ENCODE results near the gene CBX6.
A peak's percentile ranks its signal among the peaks of the same experiment; 100 is the strongest.
"Not testable (repeated sequence)": the region's sequence is repeated elsewhere in the genome, so short reads cannot be mapped to it uniquely, and the experiment has no call there.

The CBX6 gene

DNA sequence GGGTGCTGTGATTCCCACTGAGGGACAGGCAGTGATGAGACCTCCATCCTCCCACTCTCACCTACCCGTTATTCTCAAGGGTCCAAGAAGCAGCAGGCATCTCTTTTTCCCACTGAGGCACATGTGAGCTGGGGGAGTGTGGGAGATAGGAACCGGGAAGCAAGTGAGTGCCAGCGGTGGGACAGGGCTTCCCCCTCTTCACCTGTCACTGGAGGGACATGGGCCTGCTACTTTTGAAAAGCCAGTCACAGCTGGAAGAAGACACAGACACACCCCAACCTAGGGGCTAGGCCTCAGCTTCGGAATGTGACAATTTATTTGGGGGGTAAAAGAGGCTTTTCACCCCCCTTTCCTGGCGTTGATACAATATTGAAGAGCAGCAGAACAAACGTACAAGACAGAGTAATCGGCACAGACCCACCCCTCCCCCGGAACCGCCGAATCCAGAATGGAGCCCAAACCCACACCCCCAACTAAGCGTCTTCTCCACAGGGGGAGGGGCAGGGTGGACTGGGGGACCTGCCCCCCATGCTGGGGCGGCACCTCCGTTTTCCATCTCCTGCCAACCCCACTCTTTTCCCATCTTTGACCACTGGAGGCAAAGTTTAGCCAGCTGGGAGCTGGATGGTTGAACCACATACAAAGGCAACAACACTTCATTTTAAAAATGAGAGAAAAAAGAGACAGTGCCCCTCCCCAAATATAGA, 10.7 kb downstream of the CBX6 start:
- no peak for DNase-seq

GRCh38 chr22:38860283-38861169, 11.5 kb downstream of the CBX6 start:
- no peak for DNase-seq

GRCh38 chr22:38859581-38860282, 12.3 kb downstream of the CBX6 start:
- no peak for DNase-seq

DNA sequence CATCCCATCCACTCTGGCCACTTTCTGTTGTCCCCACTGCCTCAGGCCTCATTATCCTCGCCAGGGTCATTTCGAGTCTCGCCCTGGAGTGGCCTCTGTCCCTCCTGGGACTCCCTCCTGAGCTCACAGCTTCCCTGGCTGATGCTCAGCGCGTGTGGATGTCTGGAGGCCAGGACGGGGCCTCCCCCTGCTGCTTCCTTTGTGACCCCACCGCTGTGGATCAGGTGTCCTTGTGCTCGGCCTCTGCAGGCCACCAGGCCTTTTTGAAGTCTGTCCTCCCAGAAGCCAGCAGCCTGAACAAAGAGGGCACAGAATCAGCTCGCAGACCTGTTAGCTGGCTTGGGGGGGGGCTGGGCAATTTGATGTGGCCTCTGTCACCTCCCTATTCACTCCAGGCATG, 13.5 kb downstream of the CBX6 start:
- no peak for DNase-seq

DNA sequence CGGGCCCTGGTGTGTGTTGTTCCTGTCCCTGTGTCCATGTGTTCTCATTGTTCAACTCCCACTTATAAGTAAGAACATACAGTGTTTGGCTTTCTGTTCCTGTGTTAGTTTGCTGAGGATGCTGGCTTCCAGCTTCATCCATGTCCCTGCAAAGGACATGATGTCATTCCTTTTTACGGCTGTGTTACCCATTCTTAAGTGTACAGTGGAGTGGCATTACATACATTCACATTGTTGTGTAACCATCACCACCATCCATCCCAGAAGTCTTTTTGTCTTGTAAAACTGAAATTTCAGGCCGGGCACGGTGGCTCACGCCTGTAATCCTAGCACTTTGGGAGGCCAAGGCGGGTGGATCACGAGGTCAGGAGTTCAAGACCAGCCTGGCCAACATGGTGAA, 17.5 kb downstream of the CBX6 start:
- not testable (repeated sequence) for DNase-seq

DNA sequence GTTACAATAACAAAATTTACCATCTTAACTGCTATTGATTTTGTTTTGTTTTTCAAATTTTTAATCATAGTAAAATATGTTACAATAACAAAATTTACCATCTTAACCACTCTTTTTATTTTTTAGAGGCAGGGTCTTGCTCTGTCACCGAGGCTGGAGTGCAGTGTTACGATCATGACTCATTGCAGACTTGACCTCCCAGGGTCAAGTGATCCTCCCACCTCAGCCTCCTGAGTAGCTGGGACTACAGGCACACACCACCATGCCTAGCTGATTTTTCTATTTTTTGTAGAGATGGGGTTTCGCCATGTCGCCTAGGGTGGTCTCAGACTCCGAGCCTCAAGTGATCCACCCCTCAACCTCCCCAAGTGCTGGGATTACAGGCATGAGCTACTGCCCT, 18.1 kb downstream of the CBX6 start:
- not testable (repeated sequence) for DNase-seq

GRCh38 chr22:38853196-38853651, 18.8 kb downstream of the CBX6 start:
- DNase-seq, result no peak

- no peak for DNase-seq
Observed at GRCh38 chr22:38852522-38852921, 19.5 kb downstream of the CBX6 start.

DNA sequence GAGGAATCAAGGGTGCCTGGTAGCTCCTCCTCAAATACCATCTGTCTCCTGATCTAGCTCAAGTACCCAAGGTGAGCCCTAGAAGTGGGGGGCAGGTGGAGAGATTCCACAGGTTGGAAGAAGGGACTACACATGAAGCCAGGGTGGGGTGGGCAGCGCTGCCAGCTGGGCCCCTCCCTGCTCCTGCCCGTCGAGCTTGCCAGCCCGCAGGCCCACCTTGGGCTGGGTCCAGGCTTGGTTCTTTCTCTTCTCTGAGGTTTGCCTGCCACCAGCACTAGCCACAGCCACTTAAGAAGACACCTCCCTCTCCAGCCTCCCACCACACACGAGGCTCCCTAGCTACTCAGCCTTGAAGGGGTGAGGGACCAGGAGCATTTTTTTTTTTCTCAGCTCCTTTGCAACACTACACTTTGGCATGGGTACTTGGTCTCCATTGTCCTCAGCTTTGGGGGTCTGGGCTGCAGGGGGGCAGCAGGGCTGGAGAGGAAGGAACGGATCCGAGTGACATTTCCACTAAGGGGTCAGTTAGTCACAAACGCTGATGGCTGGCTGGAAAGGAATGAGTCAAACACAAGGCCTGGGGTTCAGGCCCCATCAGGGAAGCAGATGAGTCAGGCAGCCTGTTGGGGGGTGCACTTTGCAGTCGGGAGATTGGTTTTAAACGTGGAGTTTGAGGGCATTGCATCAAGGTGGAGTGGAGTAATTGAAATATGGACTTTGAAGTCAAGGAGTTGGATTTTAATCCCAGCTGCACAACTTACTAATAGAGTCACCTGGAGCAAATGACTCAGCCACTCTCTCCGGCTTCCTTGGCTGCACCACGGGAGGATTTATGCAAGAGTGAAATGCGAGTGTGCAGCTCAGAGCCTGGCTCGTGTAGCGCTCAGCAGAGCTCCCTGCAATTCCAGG, 20.8 kb downstream of the CBX6 start:
- DNase-seq, result no peak

DNA sequence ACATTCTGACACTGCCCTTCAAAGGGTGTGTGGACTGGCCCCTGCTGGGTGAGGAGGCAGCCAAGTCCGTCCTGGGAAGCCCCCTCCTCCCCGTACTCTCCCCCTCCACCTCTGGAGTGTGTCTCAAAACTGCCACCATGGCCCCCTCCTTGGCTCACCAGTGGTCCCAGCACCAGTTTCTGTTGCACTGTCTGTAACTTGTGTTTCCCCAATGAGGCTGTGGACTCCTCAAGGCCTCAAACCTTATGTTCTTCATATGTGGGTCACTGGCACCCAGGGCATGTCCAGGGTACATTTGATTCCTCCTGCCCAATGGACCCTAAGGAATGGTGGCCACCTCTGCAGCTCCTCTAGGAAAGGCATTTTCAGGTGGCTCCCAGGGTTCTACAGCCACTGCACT, 21.6 kb downstream of the CBX6 start:
- no peak for DNase-seq

DNA sequence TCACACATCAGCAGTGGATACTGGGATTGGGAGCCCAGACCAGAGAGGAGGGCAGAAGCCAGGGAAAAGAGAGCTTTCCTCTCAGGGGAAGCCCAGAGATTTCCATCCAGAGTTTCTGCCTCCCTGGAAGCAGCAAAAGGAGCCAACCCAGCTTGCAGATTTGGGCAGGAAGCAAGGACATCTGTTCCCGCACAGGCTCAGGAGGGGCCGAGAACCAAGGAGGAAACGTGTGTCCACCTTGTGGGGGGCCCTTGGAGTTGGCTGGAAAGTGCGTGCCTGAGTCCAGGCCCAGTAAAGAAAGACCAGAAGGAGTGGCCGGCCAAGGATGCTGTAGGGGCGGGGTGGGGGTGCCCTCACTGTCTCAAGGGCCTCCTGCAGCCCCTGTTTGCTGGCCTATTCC, 22.2 kb downstream of the CBX6 start:
- no peak for DNase-seq

- no peak for DNase-seq
Observed at GRCh38 chr22:38846412-38846811, 25.6 kb downstream of the CBX6 start.

GRCh38 chr22:38845004-38845740, 26.8 kb downstream of the CBX6 start:
- no peak for DNase-seq

DNA sequence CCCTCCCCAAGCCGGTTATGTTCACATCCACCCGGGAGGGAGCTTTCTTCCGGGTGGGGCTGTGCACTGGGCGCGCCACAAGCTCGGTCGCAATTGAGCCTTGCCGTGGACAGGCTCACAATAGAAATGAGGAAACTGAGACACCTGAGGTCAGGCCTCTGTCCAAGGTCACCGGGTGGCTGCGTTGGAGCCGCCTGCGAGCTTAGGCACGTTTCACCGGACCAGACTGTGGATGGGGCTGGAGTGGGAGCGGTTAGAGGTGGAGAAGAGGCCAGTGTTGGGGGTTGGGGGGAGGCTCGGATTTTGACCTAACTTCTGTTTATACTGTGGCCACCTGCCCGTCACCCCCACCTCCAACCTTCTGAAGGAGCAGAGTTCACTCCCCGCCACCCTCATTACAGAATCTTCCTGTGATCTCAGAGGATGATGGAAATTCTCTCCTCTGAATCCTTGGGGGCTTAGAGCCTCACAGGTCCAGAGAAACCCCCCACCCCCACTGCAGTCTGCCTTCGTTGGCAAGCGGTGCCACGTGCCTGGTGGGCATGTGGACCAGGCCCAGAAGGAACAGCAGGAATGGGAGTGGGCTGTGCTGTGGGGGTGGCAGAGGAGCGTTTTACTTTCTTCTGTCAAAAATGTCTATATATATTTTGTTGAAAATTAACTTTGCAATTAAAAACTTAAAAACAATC, 27.6 kb downstream of the CBX6 start:
- no peak for DNase-seq

DNA sequence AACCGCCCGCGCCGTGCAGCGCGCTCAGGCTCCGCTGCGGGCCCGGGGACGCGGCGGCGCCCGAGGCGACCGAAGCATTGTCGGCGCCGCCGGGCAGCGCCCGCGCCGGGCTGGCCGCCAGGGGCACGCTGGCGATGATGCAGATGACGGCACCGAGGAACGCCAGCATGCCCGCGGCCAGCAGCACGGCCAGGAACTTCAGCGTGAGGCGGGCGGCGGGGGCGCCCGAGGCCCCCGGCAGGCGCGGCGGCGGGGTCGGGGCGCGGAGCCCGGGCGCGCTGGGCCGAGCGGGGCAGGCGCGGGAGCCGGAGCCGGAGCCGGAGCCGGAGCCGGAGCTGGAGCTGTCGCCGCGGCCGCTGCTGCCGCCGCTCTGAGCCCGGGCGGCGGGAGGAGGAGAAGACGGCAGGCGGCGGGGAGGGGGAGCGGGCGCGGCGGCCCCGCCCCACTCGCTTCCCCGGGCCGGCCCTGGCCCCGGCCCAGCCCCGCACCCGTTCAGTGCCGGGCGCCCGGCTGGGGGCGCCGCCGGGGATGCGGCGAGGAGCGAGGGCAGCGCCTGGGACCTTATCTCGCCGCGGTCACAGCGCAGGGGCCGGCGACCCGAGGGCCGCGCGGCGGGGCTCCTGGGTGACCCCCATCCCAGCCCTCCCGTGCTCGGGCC, 28.2 kb downstream of the CBX6 start, which contains the start of gene NPTXR:
Gene NPTXR (minus strand): TSS at position 372 of the 658 bp plus-strand sequence.
- peak; percentile 75 for DNase-seq

DNA sequence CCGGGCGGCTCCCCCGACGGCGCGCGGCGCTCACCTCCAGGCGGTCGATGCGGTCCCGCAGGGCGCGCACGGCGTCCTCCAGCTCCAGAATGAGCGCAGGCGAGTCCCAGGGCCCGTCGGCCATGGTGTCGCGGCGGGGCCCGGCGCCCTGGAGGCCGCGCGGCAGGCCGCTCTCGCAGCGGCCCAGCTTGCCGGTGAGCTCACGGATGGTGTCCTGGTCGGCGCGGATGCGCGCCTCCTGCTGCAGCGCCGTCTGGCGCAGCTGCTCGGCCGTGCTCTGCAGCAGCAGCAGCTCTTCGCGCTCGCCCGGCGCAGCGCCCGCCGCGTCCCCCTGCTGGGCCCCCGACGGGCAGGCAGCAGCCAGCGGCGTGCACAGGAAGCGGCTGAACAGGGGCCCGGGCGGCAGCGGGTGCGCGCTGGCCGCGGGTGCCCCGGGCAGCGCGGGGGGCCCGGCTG, 28.8 kb downstream of the CBX6 start:
- peak; percentile 84 for DNase-seq

GRCh38 chr22:38842512-38843200, 29.4 kb downstream of the CBX6 start:
- no peak for DNase-seq

- no peak for DNase-seq
Observed at GRCh38 chr22:38841635-38842034, 30.4 kb downstream of the CBX6 start.

- DNase-seq, result no peak
Observed at GRCh38 chr22:38841211-38841610, 30.8 kb downstream of the CBX6 start.

DNA sequence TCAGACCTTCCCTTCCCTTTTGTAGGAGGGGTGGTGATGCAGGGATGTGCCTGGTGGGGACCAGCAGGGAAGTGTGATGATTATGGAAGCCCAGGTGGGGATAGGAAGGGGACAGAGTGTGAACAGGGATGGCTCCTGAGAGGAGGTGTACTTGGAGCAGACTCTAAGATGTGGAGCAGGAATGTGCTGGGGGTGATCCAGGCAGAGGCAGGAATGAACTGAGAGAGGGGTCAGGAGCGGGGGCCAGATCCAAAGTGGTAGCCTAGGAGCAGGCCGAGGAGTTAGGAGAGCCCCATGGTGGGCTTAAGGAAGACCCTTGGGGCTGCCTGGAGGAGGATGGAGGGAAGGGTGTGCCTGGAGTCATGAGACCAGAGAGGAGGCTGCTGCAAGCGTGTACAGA, 31.9 kb downstream of the CBX6 start:
- no peak for DNase-seq

Measured in right forelimb (tissue), 1 donor.